Keratinocyte (primary cell): ENCODE data around the gene TP73. TPM values are rescaled to one million over a fixed set of nuclear protein-coding genes. Genes with fewer than 3 reads are reported as not detected.

ENCODE experiments used
- DNase-seq: peaks from one replicate; pipeline ENCODE4 v3.0.0-alpha.2; 2011; ENCODE audit warnings: low read depth, missing footprints, low spot score
- FAIRE-seq: peaks from 2 replicates; lab custom pipeline; 2011; peaks lifted over from hg19 to GRCh38; lab: Jason Lieb, UNC
- H2AFZ ChIP-seq: 2 replicates; pipeline ENCODE4 v1.6.0; 2012; ENCODE audit warnings: low read length, control low read depth, inconsistent platforms; ENCODE audit not compliant: control insufficient read depth
- H3K27ac ChIP-seq: 2 replicates; pipeline ENCODE4 v1.5.1; 2011; ENCODE audit warnings: low read length; ENCODE audit not compliant: control insufficient read depth, insufficient read depth
- H3K27me3 ChIP-seq: 3 replicates; pipeline ENCODE4 v1.6.0; 2011; ENCODE audit warnings: low read length; ENCODE audit not compliant: control insufficient read depth, insufficient read depth; ENCODE audit errors: extremely low read depth
- H3K36me3 ChIP-seq, 2 experiments: 2 replicates in 1 of 2; 3 replicates in 1 of 2; pipeline ENCODE4 v1.5.1; 2011; ENCODE audit warnings: low read length in 2 of 2, mild to moderate bottlenecking in 1 of 2; ENCODE audit not compliant: control insufficient read depth in 2 of 2, insufficient read depth in 2 of 2; ENCODE audit errors: extremely low read depth in 1 of 2
- H3K4me1 ChIP-seq: 3 replicates; pipeline ENCODE4 v1.5.1; 2011; ENCODE audit warnings: low read length; ENCODE audit not compliant: control insufficient read depth, insufficient read depth; ENCODE audit errors: extremely low read depth
- H3K4me2 ChIP-seq: 3 replicates; pipeline ENCODE4 v1.6.0; 2011; ENCODE audit warnings: low read depth, low read length; ENCODE audit not compliant: control insufficient read depth, insufficient read depth; ENCODE audit errors: extremely low read depth
- H3K4me3 ChIP-seq, 3 experiments: fragments of 200-600 bp in 1 of 3; sonication (generic) in 1 of 3; 2 replicates in 2 of 3; 3 replicates in 1 of 3; pipeline ENCODE4 v1.5.1; 2011 to 2016; ENCODE audit warnings: low read length in 3 of 3, mild to moderate bottlenecking in 3 of 3, control low read depth in 2 of 3, inconsistent platforms in 1 of 3, low read depth in 1 of 3, mixed read lengths in 1 of 3, mixed run types in 1 of 3, moderate library complexity in 1 of 3; ENCODE audit not compliant: control insufficient read depth in 2 of 3, insufficient read depth in 2 of 3; ENCODE audit errors: extremely low read depth in 1 of 3
- H3K79me2 ChIP-seq: 2 replicates; pipeline ENCODE4 v1.6.0; 2012; ENCODE audit warnings: low read length; ENCODE audit not compliant: control insufficient read depth, insufficient read depth
- H3K9ac ChIP-seq: 3 replicates; pipeline ENCODE4 v1.6.0; 2011; ENCODE audit warnings: low read length; ENCODE audit not compliant: control insufficient read depth, insufficient read depth; ENCODE audit errors: extremely low read depth
- H3K9me1 ChIP-seq: 3 replicates; pipeline ENCODE4 v1.6.0; 2011; ENCODE audit warnings: low read length; ENCODE audit not compliant: control insufficient read depth, insufficient read depth; ENCODE audit errors: extremely low read depth
- H3K9me3 ChIP-seq: 2 replicates; pipeline ENCODE4 v1.5.1; 2012; ENCODE audit warnings: low read depth, low read length; ENCODE audit not compliant: control insufficient read depth
- H4K20me1 ChIP-seq: 3 replicates; pipeline ENCODE4 v1.6.0; 2011; ENCODE audit warnings: low read length; ENCODE audit not compliant: control insufficient read depth, insufficient read depth; ENCODE audit errors: extremely low read depth
- CTCF ChIP-seq, 3 experiments: IDR thresholded peaks in 1 of 3; conservative IDR thresholded peaks in 1 of 3; optimal IDR thresholded peaks in 1 of 3; 2 replicates in 2 of 3; 3 replicates in 1 of 3; pipeline versions ENCODE3 to v1.5.1; 2011; ENCODE audit warnings: low read length in 3 of 3, mild to moderate bottlenecking in 3 of 3, moderate library complexity in 2 of 3, control low read depth in 1 of 3, inconsistent platforms in 1 of 3; ENCODE audit not compliant: insufficient read depth in 2 of 3; ENCODE audit errors: extremely low read depth in 1 of 3
- EZH2 ChIP-seq: IDR thresholded peaks from one replicate; pipeline ENCODE4 v1.6.1; 2012; ENCODE audit warnings: inconsistent platforms, mild to moderate bottlenecking, low read length, moderate library complexity
- dilution Hi-C: fragments of 300-500 bp; cut with MboI; formaldehyde crosslinking; loops from one replicate; pipeline ENCODE4 v1.7.0; 2020; ENCODE audit warnings: low sequenced_read_pairs; ENCODE audit not compliant: extremely low pct_ligation_motif_present
- polyA plus RNA-seq, 5 experiments: library from polyadenylated mRNA; depleted of rRNA in 3 of 5; stranded (reverse) in 3 of 5; stranded (forward) in 1 of 5; unstranded in 1 of 5; fragments of >200 nt; gene quantifications; 1 replicate in 1 of 5; 2 replicates in 3 of 5; 3 replicates in 1 of 5; pipeline versions ENCODE4 v1.2.1 to v1.2.3, GENCODE V29; 2011 to 2012; ENCODE audit warnings: missing spikeins in 2 of 5, low read depth in 1 of 5, low replicate concordance in 1 of 5

TP73 gene
- polyA plus RNA-seq, 1 donor (not counting 4 experiments of a cell fraction or from before 2014, with no cell fraction given): 0.14 TPM

DNA sequence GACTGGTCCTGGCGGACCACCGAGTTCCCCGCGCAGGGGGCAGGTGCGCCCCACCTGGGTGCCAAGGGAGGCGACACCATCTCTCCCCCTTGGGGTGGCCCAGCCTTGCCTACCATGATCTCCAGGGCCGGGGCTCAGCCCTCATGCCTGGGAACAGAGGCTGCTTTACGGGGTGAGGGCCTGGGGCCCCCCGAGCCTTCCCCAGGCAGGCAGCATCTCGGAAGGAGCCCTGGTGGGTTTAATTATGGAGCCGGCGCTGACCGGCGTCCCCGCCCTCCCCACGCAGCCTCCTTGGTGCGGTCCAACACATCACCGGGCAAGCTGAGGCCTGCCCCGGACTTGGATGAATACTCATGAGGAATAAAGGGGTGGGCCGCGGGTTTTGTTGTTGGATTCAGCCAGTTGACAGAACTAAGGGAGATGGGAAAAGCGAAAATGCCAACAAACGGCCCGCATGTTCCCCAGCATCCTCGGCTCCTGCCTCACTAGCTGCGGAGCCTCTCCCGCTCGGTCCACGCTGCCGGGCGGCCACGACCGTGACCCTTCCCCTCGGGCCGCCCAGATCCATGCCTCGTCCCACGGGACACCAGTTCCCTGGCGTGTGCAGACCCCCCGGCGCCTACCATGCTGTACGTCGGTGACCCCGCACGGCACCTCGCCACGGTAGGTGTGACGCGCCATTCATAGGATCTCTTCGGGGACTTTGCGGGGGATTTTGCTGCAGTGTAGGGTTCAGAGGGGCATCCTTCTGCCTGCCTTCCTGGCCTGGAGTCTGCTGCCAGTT, 38.2 kb downstream of the TP73 start:
- Histone ChIP-seq H3K4me2 (peak overlapping the region; percentile 74), H3K36me3 (no peaks in the 10 kb centered on the region), H3K27ac (peak overlapping the region; percentile 43), H3K9ac (peak overlapping the region; percentile 54), H3K79me2 (no peaks in the 10 kb centered on the region), H3K9me3 (no peaks in the 10 kb centered on the region), H4K20me1 (no peaks in the 10 kb centered on the region), H3K27me3 (no peaks in the 10 kb centered on the region), H3K9me1 (peaks cover 3% of the 10 kb centered on the region), H3K4me3 (peak overlapping the region in 2 of 3 experiments; percentile 10 to 49), H2AFZ (peak overlapping the region; percentile 82), H3K4me1 (peaks cover 28% of the 10 kb centered on the region)
- TF ChIP-seq CTCF (optimal IDR thresholded peaks at IDR 0.05 in 1 of 3, IDR thresholded peaks at IDR 0.05 in 1 of 3, conservative IDR thresholded peaks at IDR 0.05 in 1 of 3; ENCODE audit: extremely low read depth in 1 of 3, insufficient read depth in 2 of 3, low read length in 3 of 3): no peak
- TF ChIP-seq EZH2: no peak
- FAIRE-seq: peak; percentile 82
- DNase-seq: peak; percentile 53
- dilution Hi-C loops: no loop called here

DNA sequence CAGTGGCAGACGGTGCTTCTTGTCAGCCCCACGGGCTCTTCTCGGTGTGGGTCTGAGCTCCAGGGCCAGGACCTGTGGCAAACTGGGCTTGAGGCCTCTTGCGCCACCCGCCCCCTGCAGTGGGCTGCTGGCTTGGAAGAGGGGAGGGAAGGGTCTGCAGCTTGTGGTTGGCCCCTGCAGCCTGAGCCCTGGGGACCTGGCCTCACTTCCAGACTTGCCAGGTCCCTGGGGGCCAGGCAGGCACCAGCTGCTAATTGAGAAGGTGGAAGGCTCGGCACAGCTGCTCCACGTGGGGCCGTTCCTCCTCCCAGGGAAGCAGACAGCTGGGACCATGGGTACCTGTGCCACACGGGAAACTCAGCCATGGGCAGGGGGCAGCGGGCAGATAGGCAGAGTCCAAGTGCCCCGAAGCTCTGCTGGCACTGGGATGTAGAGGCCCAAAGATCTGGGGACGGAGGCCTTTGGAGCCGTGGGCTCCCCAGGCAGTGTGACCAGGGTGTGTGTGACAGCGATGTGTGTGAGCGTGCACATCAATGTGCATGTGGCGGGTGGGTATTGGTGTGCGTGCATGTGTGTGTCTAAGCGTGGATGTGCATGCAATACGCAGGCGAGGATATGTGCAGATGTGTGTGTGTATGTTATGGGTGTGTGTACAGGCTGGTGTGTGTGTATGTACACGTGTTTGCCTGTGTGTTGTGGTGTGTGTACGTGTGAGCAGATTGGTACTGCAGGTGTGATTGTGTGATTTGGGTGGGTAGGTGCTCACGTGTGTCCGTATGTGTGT, 39.3 kb downstream of the TP73 start:
- no peaks in the 10 kb centered on the region for H3K36me3 ChIP-seq
- DNase-seq: no peak
- no peak overlapping the region for H3K4me3 ChIP-seq
- no peak overlapping the region for H3K9ac ChIP-seq
- no peak overlapping the region for H2AFZ ChIP-seq
- H3K9me1 ChIP-seq: peaks cover 3% of the 10 kb centered on the region
- no peaks in the 10 kb centered on the region for H3K9me3 ChIP-seq
- no peaks in the 10 kb centered on the region for H3K27me3 ChIP-seq
- peaks cover 28% of the 10 kb centered on the region for H3K4me1 ChIP-seq
- no peak overlapping the region for H3K27ac ChIP-seq
- H3K4me2 ChIP-seq: no peak overlapping the region
- TF ChIP-seq EZH2 (no peak), CTCF (optimal IDR thresholded peaks at IDR 0.05 in 1 of 3, IDR thresholded peaks at IDR 0.05 in 1 of 3, conservative IDR thresholded peaks at IDR 0.05 in 1 of 3; ENCODE audit: extremely low read depth in 1 of 3, insufficient read depth in 2 of 3, low read length in 3 of 3) (no peak)
- FAIRE-seq: no peak
- dilution Hi-C loops: no loop called here
- H4K20me1 ChIP-seq: no peaks in the 10 kb centered on the region
- no peaks in the 10 kb centered on the region for H3K79me2 ChIP-seq
